Activated CD4-positive, alpha-beta T cell treated with anti-CD3 and anti-CD28 coated beads, Interleukin-2, amount 50 U/mL, for 1 hour (primary cell): ENCODE results near the gene PDZK1IP1.

Source experiments
- DNase-seq: peaks from one replicate; pipeline ENCODE4 v3.0.0-alpha.2; 2020

The PDZK1IP1 gene, protein sequence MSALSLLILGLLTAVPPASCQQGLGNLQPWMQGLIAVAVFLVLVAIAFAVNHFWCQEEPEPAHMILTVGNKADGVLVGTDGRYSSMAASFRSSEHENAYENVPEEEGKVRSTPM

DNA sequence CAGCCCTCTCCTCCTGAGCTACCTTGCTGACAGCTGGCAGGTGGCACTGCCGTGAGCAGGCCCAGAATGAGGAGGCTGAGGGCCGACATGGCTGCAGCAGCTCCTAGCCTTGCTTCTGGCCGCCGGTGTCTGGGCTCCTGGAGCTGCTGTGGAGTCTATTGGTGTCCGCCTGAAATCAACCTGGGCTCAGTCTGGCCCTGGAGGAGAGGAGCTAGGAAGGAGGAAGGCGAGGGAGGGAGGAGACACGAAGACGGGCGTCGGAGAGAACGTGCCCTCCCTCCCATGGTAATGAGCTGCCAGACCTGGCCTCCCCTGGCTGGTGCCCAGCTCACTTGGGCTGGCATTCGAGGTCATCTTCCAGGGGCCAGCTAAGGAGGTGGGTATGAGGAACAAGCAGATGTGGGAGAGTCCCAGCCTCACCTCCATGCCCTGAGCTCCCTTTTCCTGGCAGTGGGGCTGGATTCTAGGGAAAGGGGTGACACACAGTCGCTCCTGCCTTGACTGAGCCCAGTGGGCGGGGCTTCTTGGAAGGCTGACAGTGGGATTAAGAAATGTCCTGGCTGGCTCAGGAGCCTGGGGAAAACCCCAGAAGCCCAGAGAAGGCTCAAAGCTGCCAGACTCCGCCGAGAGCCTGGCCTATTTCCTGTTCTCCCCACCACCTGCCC lies at the start of gene PDZK1IP1:
TSS of gene PDZK1IP1 (minus strand) at position 193 of the 665 bp plus-strand sequence. CDS start at position 89, 104 bp downstream.
- no peak for DNase-seq

DNA sequence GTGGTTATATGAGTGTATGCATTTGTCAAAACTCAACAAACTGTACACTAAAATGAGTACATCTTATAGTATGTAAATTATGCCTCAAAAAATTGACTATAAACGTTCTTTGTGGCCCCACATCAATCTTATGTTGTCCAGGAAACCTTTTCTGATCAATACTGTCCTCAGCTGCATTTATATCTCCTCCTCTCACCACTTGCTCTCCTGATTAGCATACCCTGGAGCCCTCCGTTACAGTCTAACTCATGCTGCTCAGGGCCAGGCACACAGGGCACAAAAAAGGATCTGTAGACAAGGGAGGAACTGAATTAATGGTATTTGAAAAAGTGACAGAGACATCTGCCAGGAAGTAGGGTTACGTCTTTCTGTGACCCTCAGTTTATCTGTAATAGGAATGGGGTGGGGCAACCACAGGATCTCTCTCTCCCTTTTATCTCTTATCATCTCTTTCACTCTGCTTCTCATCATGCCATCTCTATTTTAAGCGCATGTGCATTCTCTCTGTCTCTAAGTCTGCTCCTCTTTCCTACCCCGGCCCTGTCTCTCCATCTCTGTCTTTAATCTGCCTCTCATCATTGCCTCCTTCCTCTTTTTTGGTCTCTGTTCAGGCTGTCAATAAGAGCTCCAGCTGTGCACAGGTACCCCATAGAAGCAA lies 49.2 kb upstream of the PDZK1IP1 start:
- DNase-seq = no peak

DNA sequence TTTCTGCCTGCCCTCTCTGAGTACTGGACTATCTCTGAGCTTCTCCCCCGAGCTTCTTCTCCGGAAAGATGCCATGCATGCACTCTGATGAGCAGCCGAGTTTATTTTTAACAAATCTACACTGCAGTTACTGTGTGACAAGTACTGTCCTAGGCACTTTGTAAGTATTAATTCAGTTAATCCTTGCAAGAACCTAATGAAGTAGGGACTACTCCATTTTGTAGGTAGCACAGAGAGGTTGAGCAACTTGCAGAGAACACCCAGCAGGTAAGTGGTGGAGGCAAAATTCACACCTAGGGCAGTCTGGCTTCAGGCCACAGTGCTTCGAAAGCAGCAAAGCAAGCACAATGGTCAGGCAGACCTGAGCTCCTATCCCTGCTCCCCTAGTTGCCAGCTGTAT lies 46.0 kb upstream of the PDZK1IP1 start:
- no peak for DNase-seq

DNA sequence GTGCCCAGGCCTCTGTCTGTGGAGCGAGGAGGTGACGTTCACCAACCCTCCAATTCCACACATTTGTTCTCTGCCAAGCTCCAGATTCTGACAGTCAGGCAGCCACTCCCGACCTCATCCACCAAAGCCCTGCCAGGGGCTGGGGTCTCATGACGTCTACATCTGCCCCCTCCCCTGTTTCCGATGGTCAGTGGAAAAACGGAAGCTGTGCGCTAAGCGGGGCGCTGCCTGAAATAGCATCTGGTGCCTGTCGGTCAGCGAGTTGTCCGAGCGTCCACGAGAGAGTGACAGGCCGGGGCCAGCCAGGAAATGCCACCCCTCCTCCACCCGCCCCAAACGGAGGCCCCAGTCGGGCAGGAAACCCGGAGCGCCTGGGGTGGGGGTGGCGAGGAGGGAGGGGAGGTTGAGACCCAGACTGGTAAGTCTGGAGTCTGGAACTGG lies 45.4 kb upstream of the PDZK1IP1 start:
- DNase-seq = no peak

DNA sequence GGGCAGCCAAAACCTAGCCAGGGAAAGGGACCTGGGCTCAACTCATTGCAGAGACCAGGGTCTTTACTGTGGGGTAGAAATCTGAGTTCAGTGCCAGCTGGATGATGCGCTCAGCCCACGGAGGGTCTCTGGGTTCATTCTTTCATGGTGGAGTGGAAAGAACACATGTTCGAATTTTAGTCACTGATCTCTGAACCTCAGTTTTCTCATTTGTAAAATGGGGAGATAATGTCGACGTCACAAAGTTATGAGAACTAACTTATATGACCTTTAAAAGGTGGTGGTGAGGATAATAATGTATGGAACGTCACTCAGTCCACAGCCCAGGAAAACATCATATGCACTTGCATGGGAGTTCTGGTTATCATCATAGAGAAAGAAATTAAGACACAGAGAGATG lies 43.4 kb upstream of the PDZK1IP1 start:
- no peak for DNase-seq

DNA sequence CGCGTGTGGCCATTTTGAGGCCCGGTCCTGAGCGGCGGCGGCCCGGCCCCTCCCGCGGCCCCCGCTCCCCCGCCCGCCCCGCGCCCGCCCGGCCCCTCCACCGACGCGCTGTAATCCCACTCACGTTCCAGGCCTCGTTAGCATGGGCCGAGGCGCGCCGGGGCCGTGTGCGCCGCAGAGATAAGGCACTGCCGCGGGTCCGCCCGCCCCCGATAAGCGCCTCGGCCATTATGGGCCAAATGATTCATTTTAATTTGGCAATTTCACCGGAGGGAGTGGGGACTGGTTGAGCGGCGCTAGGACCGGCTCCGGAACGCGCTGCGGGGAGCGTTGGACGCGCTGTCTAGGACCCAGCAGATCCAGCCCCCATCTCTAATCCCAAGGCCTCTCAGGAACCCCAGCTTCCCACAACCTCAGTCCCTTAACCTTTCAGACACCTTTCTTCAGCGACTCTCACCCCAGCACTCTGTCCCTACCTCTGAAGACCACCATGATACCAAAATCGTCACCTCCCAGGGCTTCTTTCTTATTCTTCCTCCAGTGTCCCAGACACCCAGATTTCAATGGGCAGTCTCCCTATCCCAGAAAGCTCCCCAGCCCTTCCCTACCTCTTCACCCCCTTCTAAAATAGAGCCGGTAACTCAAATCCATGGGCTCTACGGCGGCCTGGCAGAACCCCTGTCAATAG lies 42.5 kb upstream of the PDZK1IP1 start, which contains the start of gene TAL1:
TSS of gene TAL1 (minus strand) at position 39 of the 688 bp plus-strand sequence. CDS start 6,337 bp downstream, outside the sequence.
- no peak for DNase-seq

DNA sequence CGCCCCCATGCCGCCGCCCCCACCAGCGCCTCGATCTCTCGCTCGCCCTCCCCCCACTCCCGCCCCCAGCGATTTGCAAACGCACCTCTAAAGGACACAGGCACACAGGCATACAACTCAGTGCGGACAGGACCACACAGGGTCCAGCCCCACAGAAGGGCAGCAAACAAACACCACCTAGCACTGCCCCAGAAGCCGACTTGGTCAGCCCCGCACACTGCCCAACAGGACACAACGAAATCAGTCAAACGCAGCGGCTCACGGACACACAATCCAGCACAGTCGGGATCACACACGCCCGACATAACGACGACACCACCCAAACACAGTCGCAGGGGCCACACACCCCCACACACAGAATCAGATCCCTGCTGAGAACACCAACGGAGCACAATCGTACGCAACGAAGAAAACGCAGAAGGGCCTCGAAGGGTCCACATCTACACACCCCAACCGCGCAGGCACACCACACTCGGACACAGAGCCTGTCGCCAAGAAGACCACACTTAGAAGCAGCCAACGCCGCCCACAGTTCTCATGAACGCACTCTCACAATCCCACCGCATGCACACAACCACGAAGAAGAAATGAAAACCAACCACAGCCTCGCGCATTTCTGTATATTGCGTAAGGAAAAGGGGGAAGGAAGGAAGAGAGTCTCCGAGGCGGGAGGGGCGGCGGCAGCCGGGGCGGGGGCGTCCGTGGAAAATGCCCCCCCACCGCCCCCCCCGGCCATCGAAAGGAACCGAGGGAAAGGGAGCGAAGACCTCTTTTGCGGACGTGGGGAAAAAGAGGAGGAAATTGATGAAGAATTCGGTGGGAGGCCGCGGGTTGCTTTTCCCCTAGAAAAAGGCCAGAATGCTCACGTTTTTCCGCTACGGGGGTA lies 41.7 kb upstream of the PDZK1IP1 start:
- DNase-seq = no peak

DNA sequence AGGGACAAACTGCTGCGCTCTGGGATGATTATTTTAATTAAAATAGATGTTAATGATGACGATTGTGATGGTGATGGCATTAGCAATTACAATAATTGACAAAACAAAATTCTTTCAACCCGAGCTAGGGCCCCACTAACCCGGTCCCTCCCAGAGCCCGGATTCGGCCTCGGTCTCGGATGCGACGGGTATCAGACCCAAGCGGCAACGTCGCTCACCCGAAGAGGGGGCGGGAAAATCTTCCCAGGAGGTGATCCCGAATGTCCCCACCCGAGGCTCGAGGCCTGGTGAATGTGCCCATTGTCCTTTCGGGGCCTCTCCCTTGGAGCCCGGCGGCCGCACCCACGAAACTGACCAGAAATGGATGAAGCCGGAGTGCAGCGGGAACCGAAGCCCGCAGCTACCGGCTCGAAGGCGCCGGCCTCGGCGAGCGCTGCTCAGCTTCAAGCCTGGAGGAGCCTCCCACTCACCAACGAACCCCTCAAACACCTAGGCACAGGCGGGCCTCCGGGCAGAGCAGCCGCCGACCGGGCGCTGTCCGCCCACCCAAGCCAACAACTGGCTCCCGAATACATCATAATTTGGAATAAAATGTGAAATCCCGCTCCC lies 41.0 kb upstream of the PDZK1IP1 start:
- no peak for DNase-seq

DNA sequence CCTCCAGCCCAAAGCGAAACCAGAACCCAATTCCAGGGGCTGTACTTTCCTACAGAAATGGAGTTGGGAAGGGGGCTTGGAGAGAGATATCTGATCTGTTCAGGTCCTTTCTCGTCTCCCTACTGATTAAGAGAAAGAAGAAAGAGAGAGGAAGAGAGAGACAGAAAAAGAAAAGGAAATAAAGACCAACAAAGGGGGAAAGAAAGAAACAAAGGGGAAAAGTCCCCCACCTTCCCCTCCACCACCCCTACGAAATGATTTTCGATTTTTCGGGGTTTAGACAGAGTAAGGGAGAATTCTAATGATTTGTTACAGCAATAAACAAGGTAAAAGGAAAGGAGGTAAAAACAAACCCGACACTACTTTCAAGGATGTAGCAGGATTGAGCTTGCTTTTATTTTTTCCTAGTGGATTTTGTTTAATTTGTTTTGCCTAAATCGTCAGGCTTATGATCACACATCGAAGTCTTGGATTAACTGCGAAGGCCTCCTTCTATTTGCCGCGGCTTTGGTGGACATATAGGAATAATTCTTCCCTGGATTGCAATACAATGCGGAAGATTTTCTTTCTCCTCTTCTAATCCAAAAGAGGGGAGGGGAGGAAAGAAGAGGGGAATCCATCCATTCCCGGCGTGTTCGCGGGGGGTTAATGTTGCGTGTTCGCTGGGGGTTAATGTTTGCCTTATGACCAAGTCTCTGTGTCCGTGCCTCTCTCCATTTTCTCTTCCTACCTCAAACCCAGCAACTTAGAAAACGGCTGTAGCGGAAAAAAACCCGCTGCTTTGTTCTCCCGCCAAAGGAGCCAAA lies 40.3 kb upstream of the PDZK1IP1 start:
- DNase-seq = no peak

DNA sequence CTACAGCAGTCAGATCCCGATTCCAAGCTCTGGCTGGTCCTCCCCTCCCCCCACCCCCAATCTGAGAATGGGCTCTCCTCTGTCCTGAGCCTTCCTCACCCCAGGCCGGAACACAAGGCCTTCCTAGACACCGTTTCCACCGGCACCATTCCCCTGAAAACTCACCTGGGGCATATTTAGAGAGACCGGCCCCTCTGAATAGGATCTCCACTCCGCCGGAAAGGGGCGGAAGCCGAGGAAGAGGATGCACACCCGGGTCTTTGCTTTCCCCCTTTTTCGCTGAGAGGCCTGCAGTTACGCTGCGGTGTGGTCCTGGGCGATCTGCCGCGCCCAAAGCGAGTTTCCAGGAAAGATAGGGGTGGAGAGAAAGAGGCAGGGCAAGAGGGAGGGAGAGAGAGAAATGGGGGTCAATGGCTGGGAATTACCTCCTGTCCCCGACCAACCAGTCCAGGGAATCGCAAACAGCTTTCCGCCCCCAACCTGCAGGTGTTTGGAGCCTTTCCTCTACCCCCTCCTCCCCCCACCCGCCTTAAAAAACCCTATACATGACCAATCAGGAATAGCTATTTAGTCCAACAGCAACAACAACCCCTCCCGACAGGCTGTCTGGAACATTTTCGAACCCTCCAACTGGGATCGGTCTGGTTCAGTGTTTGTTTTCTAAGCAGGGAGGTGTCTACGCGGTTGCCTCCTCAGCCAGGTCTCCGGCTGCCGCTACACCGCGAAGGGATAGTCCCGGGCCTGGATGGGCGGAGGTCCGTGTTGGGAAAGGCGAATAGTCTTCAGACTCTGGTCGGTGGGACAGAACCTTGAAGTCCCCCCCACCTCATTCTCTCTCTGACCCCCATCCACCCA lies 39.4 kb upstream of the PDZK1IP1 start:
- DNase-seq = no peak

DNA sequence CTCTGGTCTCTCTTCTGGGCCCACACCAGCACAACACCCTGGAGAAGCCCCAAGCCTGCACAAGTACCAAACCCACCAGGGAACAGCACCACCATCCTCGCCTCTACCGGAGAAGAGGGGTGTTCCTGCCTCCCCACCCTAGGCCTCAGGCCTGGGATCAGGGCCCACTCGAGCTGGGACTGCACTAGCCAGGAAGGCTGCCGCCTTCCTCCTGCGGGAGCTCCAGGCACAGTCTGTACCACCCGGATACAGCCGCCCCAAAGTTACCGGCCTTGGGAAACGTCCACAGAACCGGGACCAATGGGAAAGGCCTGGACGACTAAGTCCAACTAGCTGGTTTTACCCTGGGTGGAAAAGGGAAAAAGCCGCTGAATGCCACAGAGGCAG lies 38.8 kb upstream of the PDZK1IP1 start:
- no peak for DNase-seq

DNA sequence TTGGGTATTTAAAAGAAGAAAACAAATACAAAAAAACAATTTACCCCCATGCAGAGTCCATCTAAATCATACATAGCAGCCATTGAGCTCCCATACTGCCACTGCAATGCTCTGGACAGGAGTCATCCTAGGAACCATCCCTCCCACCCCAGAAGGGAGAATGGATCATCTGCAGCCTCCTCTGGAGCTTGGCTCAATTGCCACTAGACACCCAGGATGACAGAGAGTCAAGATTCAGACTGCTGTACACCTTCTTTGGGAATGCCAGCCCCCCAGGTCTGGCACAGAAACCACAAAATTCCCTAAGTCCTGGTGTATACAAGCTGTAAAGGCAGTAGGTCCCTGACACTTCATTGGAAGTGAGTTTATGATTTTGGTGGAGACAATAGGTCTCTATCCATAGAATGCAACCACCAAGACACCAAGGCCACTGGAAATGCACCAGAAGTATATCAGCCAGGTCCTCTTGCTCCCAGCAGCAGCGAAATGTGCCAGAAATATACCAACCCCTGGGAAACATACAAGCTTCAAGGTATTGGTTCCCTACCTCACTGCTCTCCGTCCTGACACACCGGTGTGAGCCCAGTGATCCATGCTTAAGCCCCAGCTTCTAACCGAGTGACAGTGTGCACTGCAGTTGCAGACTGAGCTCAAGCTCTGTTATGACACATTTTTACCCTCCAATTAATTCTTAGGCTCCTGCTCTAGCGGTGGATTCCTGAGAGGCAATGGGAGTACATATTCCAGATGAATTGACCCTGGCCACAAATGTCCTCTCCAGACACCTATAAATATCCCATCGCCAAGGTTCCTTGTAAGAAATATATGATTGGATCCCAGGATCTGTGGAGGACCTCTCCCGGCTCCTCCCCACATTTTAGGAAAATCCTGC lies 37.8 kb upstream of the PDZK1IP1 start:
- DNase-seq = no peak

DNA sequence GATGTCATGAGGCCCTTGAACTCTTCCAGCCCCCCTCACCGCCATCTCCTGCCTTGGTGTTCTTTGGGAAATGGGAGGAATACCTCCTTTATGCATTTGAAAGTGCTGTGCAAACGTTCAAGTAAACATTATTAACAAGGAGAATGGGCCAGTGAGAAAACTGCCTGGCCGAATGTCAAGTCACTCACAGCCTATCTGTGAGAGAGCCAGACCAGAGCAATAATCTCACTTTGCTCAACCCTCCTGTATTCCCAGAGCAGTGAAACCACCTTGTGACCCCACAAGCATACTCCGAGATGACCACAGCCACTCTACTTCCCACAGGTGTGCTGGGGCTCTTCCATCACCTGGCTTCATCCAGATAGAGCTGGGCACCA lies 37.0 kb upstream of the PDZK1IP1 start:
- DNase-seq = no peak

DNA sequence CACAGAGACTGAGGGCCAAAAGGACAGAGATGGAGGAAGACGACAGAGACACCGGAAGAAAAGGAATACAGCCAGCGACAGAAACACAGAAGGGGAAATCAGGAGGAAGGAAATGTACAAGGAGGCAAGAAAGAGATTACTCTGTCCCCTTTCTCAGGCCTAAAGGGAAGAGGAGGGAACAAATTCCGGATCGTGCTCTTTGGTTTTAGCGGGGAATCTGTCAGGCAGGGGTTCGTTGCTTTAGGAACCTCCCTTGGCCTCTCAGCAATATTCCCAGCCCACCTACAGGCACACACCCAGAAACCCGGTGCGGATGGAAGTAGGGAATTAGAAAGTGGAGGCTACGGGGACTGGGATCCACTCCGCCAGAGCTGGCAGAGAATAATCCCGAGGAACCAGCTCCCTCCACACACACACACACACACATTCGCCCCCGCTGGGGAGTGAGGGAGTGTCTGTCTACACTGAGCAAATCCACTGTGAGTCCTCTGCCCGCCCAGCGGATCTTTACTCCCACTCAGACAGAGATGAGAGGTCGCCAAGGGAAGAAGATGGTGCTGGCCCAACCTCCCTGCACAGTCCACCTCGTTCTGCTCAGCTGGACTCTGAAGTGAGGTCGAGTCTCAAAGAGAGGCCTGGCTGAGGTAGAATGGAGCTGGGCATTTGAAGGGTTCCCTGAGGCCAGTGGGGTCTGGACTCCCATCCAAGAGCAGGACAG lies 36.4 kb upstream of the PDZK1IP1 start:
- no peak for DNase-seq

DNA sequence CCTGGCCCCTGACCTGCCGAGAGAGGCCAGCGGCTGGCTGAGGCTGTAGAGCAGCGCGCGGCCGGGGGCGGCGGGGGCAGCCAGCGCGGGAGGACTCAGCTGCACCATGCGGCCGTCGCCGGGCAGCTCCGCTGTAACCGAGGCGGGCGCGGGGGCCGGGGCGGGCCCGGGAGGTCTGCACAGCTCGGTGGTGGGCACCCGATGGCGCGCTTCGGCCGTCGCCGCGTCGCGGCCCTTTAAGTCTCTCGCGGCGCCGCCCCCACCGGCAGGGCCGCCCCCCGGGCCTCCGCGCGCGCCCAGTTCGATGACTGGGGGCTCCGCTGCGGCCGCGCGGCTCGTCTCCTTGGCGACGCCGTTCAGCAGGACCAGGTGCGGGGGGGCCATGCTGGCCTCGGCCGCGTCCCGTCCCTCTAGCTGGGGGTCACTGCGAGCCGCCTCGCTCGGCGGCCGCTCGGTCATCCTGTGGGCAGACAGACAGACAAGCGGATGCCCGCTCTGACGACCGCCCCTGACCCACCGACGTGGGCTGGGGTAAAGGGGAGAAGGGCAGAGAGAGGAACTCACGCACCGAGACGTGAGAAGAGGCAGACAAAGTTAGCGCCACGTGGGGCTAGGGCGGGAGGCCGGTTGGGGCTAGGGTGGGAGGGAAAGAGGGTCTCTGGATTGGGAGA lies 35.7 kb upstream of the PDZK1IP1 start:
- no peak for DNase-seq

DNA sequence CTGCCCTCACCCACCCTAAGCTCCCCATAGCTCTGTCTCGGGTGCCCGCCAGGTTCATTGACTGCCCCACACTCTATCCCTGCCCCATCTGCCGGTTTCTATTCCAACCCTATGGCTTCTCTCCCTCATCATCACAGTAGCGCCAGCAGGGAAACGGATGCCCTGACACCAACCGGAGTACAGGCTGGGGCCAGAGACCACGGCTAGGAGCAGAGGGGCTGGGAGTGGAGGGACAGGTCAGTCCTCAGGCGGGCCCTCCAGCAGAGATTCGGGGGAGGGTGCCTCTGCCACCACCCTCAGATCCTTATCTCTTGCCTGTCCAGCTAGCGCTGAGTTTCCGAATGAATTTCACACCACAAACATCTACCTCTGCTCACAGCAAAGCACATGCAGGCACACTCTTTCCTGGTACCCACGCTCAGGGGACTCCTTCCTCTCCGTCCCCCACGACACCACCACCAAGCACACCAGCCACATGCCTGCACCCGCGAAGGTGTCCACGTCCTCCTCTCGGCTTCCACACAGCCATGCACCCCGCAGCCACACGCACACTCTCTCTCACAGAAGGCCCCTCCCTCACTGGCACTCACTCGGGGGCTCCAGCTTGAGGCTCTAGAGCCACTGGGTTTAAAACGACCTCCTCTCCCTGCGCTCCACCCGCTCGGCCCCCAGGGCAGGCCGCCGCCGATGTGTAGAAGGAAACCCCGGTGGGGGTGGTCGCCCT lies 35.0 kb upstream of the PDZK1IP1 start:
- DNase-seq = no peak

DNA sequence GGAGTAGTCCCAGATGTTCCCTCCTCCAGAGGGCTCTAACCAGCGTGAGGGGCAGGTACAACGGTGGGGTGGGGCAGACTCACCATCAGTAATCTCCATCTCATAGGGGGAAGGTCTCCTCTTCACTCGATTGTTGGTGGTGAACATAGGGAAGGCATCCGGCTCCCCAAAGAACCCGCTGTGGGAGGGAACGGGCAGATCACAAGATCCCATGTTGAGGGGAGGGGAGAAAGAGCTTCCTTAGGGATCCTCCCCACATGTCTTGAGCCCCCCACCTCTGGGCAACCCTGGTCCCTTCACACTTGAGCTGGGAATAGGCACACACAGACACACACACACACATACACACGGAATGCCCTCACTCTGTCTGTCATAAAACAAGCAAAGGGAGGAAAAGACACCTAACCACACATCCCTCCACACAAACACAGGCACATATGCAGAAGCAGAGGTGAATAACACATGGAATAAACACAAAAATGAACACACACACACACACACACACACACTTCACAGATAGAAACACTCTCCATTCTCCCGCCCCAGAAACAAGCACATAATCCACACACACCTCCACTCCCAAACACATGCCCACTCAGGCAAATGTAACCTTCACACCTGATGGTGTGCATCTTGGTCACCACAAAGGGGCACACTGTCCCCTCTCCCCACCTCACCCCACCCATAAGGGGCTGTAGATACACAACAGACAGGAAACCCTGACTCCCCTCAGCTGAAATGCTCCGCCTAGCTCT lies 34.3 kb upstream of the PDZK1IP1 start:
- no peak for DNase-seq
